ENCODE results near the gene NOS1AP. TPM values are rescaled to one million over a fixed set of nuclear protein-coding genes. Genes with fewer than 3 reads are reported as not detected.

NOS1AP gene
- total and polyA plus RNA-seq, 2 experiments from 2014 or later: 5.8 to 6.6 TPM

- no peak for ATAC-seq
- H3K4me1 Mint-ChIP-seq: peaks cover 50% of the 10 kb centered on the region
These were observed 127.6 kb downstream of the NOS1AP start for GRCh38 chr1:162197041-162197531.

More at GRCh38 chr1:162197041-162197531, 127.6 kb downstream of the NOS1AP start:
- H3K27me3 Mint-ChIP-seq (ENCODE audit: insufficient read depth, low read depth, poor library complexity): peaks cover 5% of the 10 kb centered on the region
- H3K79me2 ChIP-seq (replicated peaks; ENCODE audit: insufficient read depth): peaks cover 62% of the 10 kb centered on the region
- peak overlapping the region; percentile 76 for H3K27ac Mint-ChIP-seq
- no peak overlapping the region for H2AFZ ChIP-seq
- no peaks in the 10 kb centered on the region for H3K27me3 ChIP-seq (ENCODE audit: insufficient read depth)
- H3K4me3 ChIP-seq: no peak overlapping the region; the same call in 1 of the 2 replicates
- TF ChIP-seq POLR2AphosphoS5 (IDR thresholded peaks at IDR 0.05; ENCODE audit: low read depth) (no peak), ZNF331 (CRISPR knock-in tag; IDR thresholded peaks at IDR 0.05; ENCODE audit: low read depth) (no peak), EZH2 (IDR thresholded peaks at IDR 0.05; ENCODE audit: low read depth, unreplicated experiment) (no peak), ZNF462 (CRISPR knock-in tag; IDR thresholded peaks at IDR 0.05) (no peak), NANOG (IDR thresholded peaks at IDR 0.05; ENCODE audit: borderline replicate concordance) (no peak), CTCF (conservative IDR thresholded peaks at IDR 0.05; ENCODE audit: low read depth in 2 of 2) (no peak), JUNB (IDR thresholded peaks at IDR 0.05; ENCODE audit: unreplicated experiment) (no peak), ZNF114 (CRISPR knock-in tag; IDR thresholded peaks at IDR 0.05) (no peak), EZH2phosphoT487 (IDR thresholded peaks at IDR 0.05; ENCODE audit: unreplicated experiment) (no peak), REST (IDR thresholded peaks at IDR 0.05; ENCODE audit: unreplicated experiment) (no peak), CREB1 (CRISPR knock-in tag; IDR thresholded peaks at IDR 0.05; ENCODE audit: low read depth) (no peak), STAT1 (IDR thresholded peaks at IDR 0.05; ENCODE audit: unreplicated experiment) (no peak)
- TF ChIP-seq, protein P1, sequence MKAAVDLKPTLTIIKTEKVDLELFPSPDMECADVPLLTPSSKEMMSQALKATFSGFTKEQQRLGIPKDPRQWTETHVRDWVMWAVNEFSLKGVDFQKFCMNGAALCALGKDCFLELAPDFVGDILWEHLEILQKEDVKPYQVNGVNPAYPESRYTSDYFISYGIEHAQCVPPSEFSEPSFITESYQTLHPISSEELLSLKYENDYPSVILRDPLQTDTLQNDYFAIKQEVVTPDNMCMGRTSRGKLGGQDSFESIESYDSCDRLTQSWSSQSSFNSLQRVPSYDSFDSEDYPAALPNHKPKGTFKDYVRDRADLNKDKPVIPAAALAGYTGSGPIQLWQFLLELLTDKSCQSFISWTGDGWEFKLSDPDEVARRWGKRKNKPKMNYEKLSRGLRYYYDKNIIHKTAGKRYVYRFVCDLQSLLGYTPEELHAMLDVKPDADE (IDR thresholded peaks at IDR 0.05): no peak
- peaks cover 9% of the 10 kb centered on the region; the same call in 1 of the 2 replicates for H3F3A ChIP-seq (replicated peaks; ENCODE audit: low read depth)
- H3K36me3 ChIP-seq (ENCODE audit: insufficient read depth): no peaks in the 10 kb centered on the region
- peak overlapping the region; percentile 4; the same call in 1 of the 3 replicates for H3K4me3 Mint-ChIP-seq
- H3K4me1 ChIP-seq (ENCODE audit: insufficient read depth): peaks cover 38% of the 10 kb centered on the region
- H3K9me3 Mint-ChIP-seq: no peaks in the 10 kb centered on the region; the same call in 2 of the 3 replicates
- H3K36me3 Mint-ChIP-seq (ENCODE audit: low read depth): peaks cover 2% of the 10 kb centered on the region; the same call in 1 of the 3 replicates
- H3K4me2 ChIP-seq: peak overlapping the region; percentile 74
- no peak for DNase-seq (ENCODE audit: low spot score)
- H4K20me1 ChIP-seq (replicated peaks; ENCODE audit: insufficient read depth): peaks cover 4% of the 10 kb centered on the region; the same call in 1 of the 2 replicates
- peaks cover 3% of the 10 kb centered on the region; the same call in 1 of the 2 replicates for H3K9me2 ChIP-seq (ENCODE audit: insufficient read depth)
- peak overlapping the region; percentile 53 for H3K27ac ChIP-seq (ENCODE audit: low read depth)
